ENCODE results near the gene FBXO31. TPM values are rescaled to one million over a fixed set of nuclear protein-coding genes. Genes with fewer than 3 reads are reported as not detected.

The FBXO31 gene
- total RNA-seq, 2 donors from 2014 or later, result 18.6 to 22.1 TPM

DNA sequence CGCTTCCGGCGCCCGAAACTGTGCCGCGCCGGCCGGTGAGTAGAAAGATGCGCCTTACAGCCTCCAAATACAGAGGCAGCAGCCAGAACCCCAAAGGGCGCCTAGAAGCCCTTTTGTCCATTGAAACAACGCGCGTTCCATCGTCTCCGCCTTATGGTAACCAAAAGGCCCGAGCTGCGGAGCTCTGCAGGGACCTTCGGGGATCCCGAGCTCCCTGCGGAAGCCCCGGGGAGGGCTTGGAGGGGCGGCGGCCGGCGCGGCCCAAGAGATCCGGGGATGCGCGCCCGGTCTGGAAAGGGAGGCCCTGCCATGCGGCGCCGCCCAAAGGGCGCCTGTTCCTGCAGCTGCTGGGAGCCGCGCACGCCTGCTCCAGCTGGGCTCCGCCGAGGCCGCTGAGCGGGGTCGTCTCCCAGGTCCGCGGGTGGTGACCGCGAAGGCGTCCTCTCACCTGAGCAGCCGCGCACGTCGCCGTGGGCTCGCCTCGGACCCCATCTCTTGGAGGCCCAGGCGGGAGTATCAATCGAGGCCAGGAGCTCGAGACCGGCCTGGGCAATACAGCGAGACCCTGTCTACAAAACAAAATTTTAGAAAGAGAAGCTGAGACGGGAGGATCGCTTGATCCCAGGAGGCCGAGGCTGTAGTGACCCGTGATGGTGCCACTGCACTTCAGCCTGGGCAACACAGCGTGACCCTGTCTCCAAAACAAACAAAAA is 742 bp upstream of the FBXO31 start:
- Histone ChIP-seq H3K27me3 (ENCODE audit: control insufficient read depth, insufficient read depth, low read length, poor library complexity, severe bottlenecking) (no peaks in the 10 kb centered on the region), H3K9me3 (ENCODE audit: control insufficient read depth, low read length) (peaks cover under 1% of the 10 kb centered on the region), H3K4me3 (ENCODE audit: low read length) (peak overlapping the region; percentile 82), H3K4me1 (ENCODE audit: control insufficient read depth, insufficient read depth, low read length) (no peaks in the 10 kb centered on the region), H3K9ac (ENCODE audit: extremely low read depth, low read length, poor library complexity, severe bottlenecking) (peak overlapping the region; percentile 64), H3K27ac (ENCODE audit: low read depth, low read length) (peak overlapping the region; percentile 84), H3K36me3 (ENCODE audit: control insufficient read depth, insufficient read depth, low read length) (no peaks in the 10 kb centered on the region)
- TF ChIP-seq, protein P1, sequence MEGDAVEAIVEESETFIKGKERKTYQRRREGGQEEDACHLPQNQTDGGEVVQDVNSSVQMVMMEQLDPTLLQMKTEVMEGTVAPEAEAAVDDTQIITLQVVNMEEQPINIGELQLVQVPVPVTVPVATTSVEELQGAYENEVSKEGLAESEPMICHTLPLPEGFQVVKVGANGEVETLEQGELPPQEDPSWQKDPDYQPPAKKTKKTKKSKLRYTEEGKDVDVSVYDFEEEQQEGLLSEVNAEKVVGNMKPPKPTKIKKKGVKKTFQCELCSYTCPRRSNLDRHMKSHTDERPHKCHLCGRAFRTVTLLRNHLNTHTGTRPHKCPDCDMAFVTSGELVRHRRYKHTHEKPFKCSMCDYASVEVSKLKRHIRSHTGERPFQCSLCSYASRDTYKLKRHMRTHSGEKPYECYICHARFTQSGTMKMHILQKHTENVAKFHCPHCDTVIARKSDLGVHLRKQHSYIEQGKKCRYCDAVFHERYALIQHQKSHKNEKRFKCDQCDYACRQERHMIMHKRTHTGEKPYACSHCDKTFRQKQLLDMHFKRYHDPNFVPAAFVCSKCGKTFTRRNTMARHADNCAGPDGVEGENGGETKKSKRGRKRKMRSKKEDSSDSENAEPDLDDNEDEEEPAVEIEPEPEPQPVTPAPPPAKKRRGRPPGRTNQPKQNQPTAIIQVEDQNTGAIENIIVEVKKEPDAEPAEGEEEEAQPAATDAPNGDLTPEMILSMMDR (conservative IDR thresholded peaks at IDR 0.05), result no peak
- peak overlapping the region; percentile 78 for H3K4me3 Mint-ChIP-seq
- peak overlapping the region; percentile 80 for H3K27ac Mint-ChIP-seq
- DNase-seq, result no peak
- H3K4me1 Mint-ChIP-seq, result peaks cover 22% of the 10 kb centered on the region
- H3K27me3 Mint-ChIP-seq (ENCODE audit: insufficient read depth), result no peaks in the 10 kb centered on the region
- WGBS, 2 experiments (ENCODE audit: insufficient coverage in 1 of 2, insufficient read length in 1 of 2), result 7 to 15% methylated on average over 27 to 64 of the region's 64 CpGs
- H3K9me3 Mint-ChIP-seq, result peaks cover 2% of the 10 kb centered on the region
- H3K36me3 Mint-ChIP-seq (ENCODE audit: low read depth), result peaks cover 10% of the 10 kb centered on the region

- Histone ChIP-seq H3K9me3 (ENCODE audit: control insufficient read depth, low read length) (peaks cover 5% of the 10 kb centered on the region), H3K27ac (ENCODE audit: low read depth, low read length) (no peak overlapping the region), H3K9ac (ENCODE audit: extremely low read depth, low read length, poor library complexity, severe bottlenecking) (peak overlapping the region; percentile 51), H3K4me1 (ENCODE audit: control insufficient read depth, insufficient read depth, low read length) (no peaks in the 10 kb centered on the region), H3K4me3 (ENCODE audit: low read length) (peak overlapping the region; percentile 85), H3K27me3 (ENCODE audit: control insufficient read depth, insufficient read depth, low read length, poor library complexity, severe bottlenecking) (no peaks in the 10 kb centered on the region), H3K36me3 (ENCODE audit: control insufficient read depth, insufficient read depth, low read length) (peaks cover 3% of the 10 kb centered on the region)
- TF ChIP-seq, protein P1 (conservative IDR thresholded peaks at IDR 0.05), result no peak
- Mint-ChIP-seq H3K27ac (peak overlapping the region; percentile 89), H3K36me3 (ENCODE audit: low read depth) (peaks cover 24% of the 10 kb centered on the region), H3K9me3 (peaks cover 12% of the 10 kb centered on the region), H3K4me3 (peak overlapping the region; percentile 78), H3K27me3 (ENCODE audit: insufficient read depth) (no peaks in the 10 kb centered on the region), H3K4me1 (peaks cover 11% of the 10 kb centered on the region)
- no peak for DNase-seq
- 60 to 65% methylated on average over 8 to 17 of the region's 17 CpGs for WGBS, 2 experiments (ENCODE audit: insufficient coverage in 1 of 2, insufficient read length in 1 of 2)
Observed at GRCh38 chr16:87382023-87382785, 1.4 kb downstream of the FBXO31 start.

DNA sequence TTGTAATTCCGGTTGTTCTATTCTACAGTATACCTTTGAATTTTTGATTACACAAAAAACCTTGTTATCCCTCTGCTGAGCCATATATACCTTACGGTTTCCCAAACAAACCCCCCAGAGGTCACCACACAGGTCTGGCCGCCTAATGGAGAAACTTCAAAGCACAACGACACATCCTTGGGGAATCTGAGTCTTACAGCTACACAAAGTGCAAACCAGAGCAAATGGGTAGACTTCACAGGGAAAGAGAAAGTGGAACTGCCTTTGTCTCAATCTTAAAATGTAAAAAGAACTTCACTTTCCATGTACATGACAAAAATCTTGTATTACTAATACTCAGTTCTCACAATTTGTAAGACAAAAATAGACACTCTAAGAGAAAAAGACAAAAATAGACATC is 2.7 kb downstream of the FBXO31 start:
- TF ChIP-seq, protein P1 (conservative IDR thresholded peaks at IDR 0.05), result no peak
- Histone ChIP-seq H3K9ac (ENCODE audit: extremely low read depth, low read length, poor library complexity, severe bottlenecking) (no peak overlapping the region), H3K4me1 (ENCODE audit: control insufficient read depth, insufficient read depth, low read length) (no peaks in the 10 kb centered on the region), H3K9me3 (ENCODE audit: control insufficient read depth, low read length) (peaks cover 5% of the 10 kb centered on the region), H3K4me3 (ENCODE audit: low read length) (no peak overlapping the region), H3K36me3 (ENCODE audit: control insufficient read depth, insufficient read depth, low read length) (peaks cover 3% of the 10 kb centered on the region), H3K27me3 (ENCODE audit: control insufficient read depth, insufficient read depth, low read length, poor library complexity, severe bottlenecking) (no peaks in the 10 kb centered on the region), H3K27ac (ENCODE audit: low read depth, low read length) (no peak overlapping the region)
- 71 to 87% methylated on average over 1 to 4 of the region's 4 CpGs for WGBS, 2 experiments (ENCODE audit: insufficient coverage in 1 of 2, insufficient read length in 1 of 2)
- no peak overlapping the region for H3K4me3 Mint-ChIP-seq
- DNase-seq, result no peak
- peaks cover 11% of the 10 kb centered on the region for H3K4me1 Mint-ChIP-seq
- no peak overlapping the region for H3K27ac Mint-ChIP-seq
- H3K36me3 Mint-ChIP-seq (ENCODE audit: low read depth), result peaks cover 25% of the 10 kb centered on the region
- H3K9me3 Mint-ChIP-seq, result peaks cover 13% of the 10 kb centered on the region
- no peaks in the 10 kb centered on the region for H3K27me3 Mint-ChIP-seq (ENCODE audit: insufficient read depth)

All from endodermal cell (in vitro differentiated cells).